Measurements from ENCODE around the gene SETD1B.
"Not testable (repeated sequence)": the region's sequence is repeated elsewhere in the genome, so short reads cannot be mapped to it uniquely, and the experiment has no call there.

The SETD1B gene

DNA sequence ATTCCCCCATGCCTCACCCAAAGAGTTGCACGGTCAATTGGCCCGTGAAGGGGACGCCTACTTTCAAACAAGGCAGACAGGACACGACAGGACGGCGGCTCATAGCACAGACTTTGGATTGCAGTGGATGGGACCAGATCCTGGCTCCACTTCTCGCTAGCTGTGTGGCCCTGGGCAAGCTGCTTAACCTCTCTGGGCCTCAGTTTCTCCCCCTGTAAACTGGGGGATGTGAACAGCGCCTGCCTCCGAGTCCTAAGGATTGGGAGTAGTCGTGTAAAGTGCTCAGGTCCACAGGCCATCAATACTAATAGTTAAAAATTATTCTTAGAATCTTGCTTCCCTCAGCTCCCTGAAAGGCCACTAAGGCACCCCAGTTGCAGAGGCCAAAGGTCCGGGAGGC lies 23.4 kb upstream of the SETD1B start:
- no peak for DNase-seq (ENCODE audit: low read depth, low spot score)

DNA sequence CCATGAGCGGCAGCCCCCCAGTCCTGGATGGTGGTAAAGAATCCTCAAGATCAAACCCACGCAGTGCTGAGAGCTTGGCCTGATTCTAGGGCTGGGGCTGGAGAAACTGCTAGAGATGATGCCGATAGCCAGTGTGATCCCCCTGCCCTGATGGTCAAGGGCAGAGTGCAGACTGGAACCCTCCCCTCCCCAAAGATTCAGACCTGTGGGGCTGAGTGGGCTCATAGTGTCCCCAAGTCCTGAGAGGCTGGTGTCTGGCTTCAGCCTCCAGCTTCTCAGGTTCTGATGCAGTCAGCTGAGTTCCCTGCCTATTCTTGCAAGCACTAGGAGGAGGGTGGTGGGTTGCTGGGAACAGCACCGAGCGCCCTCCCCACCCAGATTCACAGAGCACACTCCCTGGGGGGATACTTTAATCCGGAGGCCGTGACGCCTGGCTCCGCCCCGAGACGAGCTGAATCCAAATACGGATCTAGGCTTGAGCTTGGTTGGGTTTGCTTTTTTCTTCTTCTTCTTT lies 22.3 kb upstream of the SETD1B start:
- DNase-seq (ENCODE audit: low read depth, low spot score), result no peak

DNA sequence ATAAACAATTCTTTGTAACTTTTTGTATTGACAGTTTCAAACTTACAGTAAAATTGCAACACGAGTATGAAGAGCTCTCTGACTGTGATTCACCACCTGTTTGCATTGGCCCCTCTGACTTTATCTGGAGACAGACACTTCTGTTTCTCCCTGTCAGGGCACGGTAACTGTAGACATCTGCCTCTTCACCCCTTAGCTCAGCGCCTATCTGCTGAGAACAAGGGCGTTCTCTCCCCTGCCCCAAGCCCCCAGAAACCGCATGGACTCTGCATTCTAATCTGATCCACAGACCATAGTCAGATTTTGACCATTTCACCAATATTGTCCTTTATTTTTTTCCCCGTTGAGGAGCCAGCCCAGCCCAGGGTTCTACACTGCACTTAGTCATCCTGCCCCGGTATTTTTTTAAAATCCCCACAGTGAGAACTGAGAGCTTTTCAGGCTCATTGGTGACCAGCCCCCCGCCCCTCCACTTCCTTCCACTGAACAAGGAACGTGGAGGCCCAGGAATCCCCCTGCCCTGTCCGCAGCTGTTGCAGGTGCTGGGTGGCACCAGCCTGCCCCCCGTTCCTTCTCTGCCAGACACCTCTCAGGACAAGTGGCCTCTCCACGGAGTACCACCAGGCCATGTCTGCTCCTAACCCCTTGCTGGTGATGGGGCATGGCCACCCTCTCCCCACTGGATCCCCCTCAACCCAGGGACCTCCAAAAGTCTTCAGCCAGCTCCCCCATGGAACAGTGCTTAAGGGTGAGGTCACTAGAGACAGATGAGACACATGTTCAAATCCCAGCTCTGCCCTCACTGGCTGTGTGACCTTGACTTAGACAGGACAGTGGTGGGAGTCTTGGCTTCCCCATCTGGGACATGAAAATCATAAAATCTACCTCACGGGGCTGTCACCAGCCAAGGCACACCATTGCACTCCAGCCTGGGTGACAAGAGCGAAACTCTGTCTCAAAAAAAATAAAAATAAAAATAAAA lies 21.5 kb upstream of the SETD1B start:
- peak; percentile 43 for DNase-seq (ENCODE audit: low read depth, low spot score)

DNA sequence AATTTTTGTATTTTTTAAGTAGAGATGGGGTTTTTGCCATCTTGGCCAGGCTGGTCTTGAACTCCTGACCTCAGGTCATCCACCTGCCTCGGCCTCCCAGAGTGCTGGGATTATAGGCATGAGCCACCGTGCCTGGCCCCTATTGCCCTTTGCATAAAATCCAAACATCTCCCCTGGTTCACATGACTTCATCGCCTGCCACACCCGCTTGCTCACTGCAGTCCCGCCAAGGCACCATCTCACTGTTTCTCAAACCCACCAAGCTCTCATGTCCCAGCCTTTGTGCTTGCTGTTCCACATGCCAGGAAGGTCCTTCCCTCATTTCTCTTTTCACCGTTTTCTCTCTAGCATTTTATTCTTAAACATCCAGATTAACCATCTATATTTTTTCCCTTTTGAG lies 20.0 kb upstream of the SETD1B start:
- DNase-seq (ENCODE audit: low read depth, low spot score), result no peak

DNA sequence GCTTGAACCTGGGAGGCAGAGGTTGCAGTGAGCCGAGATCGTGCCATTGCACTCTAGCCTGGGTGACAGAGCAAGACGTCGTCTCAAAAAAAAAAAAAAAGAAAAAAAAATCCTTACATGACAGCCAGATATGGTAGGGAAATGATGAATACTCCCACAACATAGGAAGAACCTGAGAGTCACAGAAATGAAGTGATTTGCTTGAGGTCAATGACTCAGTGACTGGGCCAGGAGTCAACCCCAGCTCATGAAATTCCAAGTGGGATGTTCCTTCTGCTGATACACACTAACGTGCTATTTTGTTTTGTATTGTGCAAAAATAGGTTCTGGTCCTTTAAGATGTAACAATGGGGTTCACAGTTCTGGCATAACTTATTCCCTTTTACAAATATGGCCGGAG lies 19.3 kb upstream of the SETD1B start:
- peak; percentile 79 for DNase-seq (ENCODE audit: low read depth, low spot score)

DNA sequence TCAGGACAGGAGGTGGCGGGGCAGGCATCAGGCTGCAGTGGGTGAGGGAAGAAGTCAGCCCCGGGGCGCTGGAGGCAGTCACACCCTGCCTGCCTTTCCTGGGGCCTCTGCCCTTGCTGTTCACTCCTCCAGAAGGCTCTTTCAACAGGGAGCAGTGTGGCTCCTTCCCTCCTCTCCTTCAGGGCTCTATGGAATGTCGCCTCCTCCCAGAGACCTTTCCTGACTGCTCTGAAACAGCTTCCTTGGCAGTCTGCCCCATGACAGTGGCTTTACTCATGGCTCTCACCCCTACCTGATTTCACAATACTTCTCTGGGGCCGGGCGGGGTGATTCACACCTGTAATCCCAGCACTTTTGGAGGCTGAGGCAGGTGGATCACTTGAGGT lies 17.4 kb upstream of the SETD1B start:
- DNase-seq (ENCODE audit: low read depth, low spot score), result peak; percentile 76

DNA sequence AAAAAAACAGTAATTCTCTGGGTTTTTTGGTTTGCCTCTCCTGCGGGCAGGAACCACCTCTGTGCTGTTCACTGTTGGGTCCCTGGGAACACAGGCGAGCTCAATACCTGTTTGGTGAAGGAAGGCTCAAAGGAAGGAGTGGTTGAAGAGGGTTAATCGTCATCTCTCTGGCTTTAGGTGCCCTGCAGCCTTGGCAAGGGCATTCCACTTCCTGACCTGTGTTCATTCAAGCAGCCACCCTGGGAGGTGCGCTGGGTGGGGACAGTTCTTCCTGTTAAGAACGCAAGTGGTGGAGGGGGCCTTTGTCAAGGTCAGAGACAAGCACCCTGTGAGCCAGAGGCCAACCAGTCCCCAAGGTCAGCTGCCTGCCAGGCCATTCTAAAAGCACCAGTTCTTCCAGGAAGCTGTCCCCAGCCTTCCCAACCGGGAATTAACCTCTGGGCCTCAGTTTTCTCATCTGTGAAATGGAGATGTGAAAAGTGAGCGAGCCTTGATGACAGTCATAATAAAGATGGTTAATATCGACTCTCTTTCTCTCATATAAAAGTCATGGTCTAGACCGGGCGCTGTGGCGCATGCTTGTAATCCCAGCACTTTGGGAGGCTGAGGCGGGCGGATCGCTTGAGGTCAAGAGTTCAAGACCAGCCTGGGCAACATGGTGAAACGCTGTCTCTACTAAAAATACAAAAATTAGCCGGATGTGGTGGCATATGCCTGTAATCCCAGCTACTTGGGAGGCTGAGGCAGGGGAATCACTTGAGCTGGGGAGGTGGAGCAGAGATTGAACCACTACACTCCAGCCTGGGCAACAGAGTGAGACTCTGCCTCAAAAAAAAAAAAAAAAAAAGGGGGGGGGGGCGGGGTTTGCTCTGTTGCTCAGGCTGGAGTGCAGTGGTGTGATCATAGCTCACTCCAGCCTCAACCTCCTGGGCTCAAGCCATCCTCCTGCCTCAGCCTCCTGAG lies 16.5 kb upstream of the SETD1B start:
- DNase-seq (ENCODE audit: low read depth, low spot score), result no peak

DNA sequence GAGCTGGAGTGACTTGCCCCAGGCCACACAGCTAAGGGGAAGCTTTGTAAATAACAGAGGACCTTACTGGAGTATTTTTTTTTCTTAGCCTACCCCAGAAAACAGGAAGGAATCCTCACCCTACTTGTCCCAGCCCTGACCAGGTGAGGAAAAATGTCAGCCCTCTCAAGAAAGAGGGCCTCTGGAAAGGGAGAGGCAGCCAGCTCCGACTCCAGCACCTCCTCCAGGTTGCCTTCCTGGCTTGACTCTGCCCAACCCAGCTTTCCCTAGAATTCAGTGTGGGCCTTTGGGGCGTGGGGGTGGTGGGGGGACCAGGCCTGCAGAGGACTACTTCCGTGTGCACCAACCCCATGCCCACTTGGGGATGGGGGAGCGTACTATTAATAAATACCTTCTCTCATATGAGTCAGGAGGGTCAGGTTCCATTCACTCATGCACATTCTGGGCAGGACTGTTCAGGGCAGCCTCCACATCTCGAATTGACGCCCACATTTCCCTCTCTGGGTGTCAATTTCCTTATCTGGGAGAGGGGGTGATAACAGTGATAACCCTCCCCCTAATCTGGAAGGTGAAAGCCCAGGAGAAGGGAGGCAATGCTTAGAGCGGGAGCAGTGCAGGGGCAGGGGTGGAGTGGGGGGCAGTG lies 15.5 kb upstream of the SETD1B start:
- no peak for DNase-seq (ENCODE audit: low read depth, low spot score)

DNA sequence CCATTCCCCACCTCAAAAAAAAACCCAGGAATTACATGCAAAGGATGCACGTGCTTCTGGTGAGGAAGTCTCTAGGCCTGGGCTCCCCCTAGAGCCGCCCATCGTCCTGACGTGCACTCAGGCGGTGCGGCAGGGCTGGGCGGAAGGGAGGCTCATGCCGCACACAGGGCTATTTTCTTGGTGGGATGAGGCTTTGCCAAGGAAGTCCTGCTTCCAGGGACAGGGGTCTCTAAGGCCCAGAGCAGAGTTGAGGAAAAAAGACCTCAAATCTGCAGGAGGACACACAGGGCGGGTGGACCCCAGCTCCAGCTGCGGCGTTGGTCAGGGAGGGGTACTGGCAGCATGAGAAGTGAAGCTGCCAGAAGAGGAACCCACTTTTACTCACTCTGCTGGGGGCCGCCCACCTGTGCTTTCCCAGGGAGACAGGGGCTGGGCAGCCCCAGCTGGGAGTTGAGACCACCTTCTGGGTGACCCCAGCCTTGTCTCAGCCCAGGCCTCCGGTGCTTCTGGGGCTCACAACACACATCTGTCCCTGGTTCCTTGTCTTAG lies 14.5 kb upstream of the SETD1B start:
- no peak for DNase-seq (ENCODE audit: low read depth, low spot score)

DNA sequence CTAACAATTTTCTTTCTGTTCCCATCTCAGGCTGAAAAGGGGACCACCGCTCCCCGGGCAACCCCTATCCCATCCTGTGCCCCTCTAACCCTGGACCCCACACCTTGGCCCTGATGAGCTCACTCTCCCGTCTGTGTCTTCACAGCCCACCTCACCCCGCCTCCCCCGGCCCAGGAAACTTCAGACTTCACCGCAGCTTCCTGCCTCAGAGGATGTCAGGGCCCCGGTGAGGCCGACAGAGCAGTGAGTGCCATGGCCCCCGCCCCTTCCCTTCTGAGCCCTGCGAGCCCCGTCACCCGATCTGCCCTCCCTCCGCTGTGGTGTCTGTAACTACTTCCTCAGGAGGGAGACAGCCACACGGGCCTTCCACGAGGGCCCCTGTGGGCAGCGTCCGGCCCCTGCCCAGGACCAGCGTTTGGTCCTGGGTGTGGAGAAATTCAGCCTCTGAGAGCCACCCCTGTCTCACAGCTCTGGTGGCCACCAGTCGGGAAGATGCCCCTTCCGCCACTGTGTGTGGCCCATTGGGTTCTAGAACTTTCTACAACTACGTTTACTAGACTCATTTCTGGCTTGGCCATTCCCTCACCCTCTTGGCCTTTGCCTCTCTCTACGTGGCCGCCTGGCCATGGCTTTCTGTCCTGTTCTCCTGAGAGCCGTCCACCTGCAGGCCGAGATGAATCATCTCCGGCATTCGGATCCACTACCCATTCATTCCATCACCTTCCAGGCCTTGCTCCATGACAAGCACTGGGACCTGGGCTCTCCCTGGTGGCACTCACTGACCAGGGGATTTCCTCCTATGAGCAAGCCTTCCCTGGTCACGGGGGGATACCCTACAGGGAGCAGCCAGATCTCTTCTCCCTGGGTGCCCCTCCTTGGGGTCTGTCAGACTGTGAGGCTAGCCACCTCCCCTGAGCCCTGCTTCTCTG lies 13.7 kb upstream of the SETD1B start:
- no peak for DNase-seq (ENCODE audit: low read depth, low spot score)

DNA sequence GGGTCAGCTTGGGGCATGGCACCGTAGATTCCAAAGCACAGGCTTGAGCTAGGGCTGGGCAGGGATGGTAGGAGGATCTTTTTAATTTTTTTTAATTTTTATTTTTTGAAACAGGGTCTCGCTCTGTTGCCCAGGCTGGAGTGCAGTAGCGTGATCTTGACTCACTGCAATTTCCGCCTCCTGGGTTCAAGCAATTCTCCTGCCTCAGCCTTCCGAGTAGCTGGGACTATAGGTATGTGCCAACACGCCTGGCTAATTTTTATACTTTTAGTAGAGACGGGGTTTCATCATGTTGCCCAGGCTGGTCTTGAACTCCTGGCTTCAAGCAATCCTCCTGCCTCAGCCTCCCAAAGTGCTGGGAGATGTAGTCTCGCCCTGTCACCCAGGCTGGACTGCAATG lies 13.0 kb upstream of the SETD1B start:
- not testable (repeated sequence) for DNase-seq (ENCODE audit: low read depth, low spot score)

DNA sequence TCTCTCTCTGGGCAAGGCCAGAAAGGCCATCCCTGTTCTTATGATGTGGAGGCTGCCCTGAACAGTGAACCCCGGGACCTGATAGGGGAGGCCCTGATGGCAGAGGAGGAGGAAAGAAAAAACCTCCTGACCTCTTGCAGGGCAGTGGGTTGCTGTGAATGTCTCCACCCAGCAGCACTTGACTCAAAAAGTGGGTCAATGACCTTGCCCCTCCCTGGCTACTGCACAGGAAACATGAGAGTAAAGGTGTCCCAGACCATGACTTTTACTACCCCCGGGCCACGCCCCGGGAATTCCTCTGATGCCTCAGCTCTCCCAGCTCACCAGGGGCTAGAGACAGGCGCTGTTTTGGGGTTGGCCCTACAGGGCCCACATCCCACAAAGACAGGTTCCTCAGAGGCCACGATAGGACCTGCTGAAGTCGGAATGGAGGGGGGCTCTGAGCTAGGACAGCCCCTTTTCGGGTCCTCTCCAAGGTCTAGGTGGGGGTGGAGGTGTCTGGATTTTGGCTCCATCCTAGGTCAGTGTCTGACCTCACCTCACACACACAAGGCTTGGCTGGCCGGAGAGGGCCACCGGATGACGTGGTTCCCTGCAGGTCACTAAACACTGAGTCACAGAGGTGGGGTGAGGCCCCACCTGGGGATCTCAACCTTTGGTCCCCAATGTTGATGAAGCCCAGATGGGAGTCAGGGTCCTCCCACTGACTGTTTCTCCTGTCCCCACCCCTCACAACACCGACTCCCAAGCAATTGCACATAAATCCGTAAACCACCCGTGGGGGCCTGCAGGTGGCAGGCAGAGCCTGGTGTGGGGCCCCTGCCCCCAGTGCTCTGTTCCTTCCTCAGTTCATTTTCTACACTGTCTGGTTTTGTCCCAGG lies 11.9 kb upstream of the SETD1B start:
- no peak for DNase-seq (ENCODE audit: low read depth, low spot score)

DNA sequence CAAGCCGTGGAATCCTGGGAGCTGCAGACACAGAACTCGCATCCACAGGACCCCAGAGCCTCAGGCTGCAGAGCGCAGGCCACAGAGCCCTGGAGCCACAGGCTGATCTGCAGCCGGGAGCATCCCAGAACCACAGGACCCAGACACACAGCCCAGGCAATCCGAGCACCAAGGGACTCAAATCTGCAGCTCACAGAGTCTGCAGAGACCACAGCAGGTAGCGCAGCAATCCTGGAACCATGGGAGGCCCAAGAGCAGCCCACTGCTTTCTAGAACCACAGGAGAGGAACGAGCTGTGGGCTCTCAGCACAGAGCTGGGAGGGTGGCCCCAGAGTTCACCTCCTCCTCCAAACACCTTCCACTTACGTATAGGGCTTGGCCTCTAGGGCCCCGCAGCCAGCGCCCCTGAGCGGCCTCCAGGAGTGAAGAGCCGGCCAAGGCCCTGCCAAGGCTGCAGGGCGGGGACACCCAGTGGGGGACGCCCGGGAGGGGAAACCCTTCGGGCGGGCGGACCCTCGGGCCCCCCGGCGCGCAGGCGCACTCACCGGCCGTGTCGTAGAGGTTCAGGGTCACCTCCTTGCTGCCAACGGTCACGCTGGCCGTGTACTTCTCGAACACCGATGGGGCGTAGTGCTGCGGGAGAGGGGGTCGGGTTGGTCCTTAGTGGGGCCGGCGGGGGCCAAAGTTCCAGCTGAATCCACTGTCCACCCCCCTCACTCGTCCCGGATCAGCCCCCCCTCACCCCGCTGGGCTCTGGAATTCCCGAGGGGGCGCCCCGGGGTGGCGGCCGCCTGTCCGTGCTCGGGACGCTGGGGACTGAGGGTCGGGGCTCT lies 11.0 kb upstream of the SETD1B start:
- no peak for DNase-seq (ENCODE audit: low read depth, low spot score)

DNA sequence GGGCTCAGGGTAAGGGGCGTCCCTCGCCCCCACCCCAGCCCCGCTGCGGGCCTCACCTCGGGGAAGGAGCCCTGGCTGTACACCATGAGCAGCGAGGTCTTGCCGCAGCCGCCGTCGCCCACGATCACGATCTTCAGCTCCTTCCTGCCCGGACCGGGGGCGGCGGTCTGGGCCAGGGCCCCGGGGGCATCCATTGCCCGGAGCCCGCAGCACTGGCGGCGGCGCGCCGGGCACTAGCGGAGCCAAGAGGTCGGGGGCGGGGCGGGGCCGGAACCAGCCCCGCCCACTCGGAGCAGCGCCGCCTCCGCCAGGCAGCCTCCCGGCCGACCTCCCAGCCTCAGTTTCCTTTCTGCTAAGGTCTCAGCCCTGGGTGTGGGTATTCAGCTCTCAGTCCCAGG lies 10.4 kb upstream of the SETD1B start, which contains the start of gene RHOF:
Gene RHOF (minus strand): TSS at position 249 of the 398 bp plus-strand sequence. CDS start 55 bp downstream, at position 194.
- peak; percentile 55 for DNase-seq (ENCODE audit: low read depth, low spot score)

DNA sequence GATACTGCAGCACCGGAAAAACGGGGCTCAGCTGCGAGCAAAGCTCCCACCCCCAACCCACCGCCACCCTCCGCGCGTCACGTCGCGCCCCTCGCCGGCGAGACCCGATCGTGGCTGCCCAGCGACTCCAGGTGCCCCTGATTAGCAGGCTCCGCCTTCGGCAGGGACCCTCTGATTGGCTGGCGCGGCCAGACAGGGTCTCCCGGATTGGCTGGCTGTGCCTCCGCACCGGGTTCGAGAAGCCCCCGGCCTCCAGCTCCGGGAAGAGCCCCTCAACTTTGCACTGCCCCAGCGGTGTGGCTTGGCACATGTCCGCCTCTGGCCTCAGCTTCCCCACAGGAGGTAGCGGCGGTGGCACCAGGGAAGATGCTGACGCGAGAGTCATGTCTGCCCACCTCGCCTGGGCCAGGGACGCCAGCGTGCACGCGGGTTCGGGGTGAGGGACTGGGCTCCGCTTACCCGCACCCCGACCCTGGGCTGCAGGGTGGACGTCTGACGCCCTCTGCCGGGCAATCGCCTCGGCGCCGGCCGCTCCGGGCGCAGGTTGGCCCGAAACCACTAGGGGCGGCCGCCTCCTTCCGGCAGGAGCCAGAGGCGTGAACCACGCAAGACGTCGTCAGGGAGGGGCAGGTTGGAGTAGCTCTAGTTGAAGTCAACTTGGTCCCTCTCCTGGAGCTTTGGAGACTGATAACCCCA lies 9.8 kb upstream of the SETD1B start:
- DNase-seq (ENCODE audit: low read depth, low spot score), result peak; percentile 97

DNA sequence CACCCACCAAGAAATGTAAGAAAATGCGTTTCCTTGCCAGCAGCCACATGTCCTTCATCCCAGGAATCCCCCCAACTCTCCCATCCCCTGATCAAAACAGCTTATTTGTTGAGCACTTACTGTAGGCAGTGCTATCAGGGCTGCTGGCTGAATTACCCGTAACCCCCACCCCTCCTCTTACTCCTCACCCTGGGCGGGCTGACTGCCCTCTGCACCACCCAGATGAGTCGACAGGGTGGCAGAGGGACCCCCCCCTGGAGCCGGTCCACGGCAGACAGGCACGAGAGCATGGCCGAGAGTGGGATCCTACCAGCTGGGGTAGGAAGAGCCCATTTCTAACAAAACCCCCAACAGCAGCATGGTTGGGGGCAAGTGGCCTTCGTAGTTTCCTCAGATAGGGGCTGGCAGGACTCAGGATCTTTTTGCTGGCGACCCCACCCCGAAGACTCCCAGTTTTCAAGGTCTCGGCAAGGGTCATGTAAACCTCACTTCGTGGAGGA lies 9.2 kb upstream of the SETD1B start:
- DNase-seq (ENCODE audit: low read depth, low spot score), result no peak

Measured in astrocyte of the hippocampus (primary cell).